Ectodermal cell (in vitro differentiated cells): Measurements from ENCODE around the gene UFC1.

Experiments
- H3K27ac ChIP-seq: 2 replicates; pipeline ENCODE4 v1.7.0; 2013; ENCODE audit warnings: mild to moderate bottlenecking, low read depth, low read length; ENCODE audit not compliant: insufficient read depth, poor library complexity, severe bottlenecking
- H3K27me3 ChIP-seq: 2 replicates; pipeline ENCODE4 v1.7.0; 2013; ENCODE audit warnings: mild to moderate bottlenecking, low read length; ENCODE audit not compliant: insufficient read depth, control insufficient read depth, poor library complexity, severe bottlenecking
- H3K36me3 ChIP-seq: one replicate; pipeline ENCODE4 v1.7.0; 2013; ENCODE audit warnings: low read length; ENCODE audit not compliant: control insufficient read depth, insufficient read depth
- H3K4me1 ChIP-seq: one replicate; pipeline ENCODE4 v1.7.0; 2013; ENCODE audit warnings: low read length; ENCODE audit not compliant: control insufficient read depth, insufficient read depth
- H3K4me3 ChIP-seq: 2 replicates; pipeline ENCODE4 v1.7.0; 2013; ENCODE audit warnings: low read depth, low read length, control low read depth; ENCODE audit not compliant: insufficient read depth
- H3K9me3 ChIP-seq: 2 replicates; pipeline ENCODE4 v1.7.0; 2013; ENCODE audit warnings: mild to moderate bottlenecking, low read length, moderate library complexity; ENCODE audit not compliant: control insufficient read depth
- WGBS, 2 experiments: methylation state at CpG; one replicate each; pipeline ENCODE4 v1.1.7; 2013; ENCODE audit warnings: missing lambda C conversion rate in 2 of 2; 5-methylcytosine and 5-hydroxymethylcytosine counted together

Gene UFC1

DNA sequence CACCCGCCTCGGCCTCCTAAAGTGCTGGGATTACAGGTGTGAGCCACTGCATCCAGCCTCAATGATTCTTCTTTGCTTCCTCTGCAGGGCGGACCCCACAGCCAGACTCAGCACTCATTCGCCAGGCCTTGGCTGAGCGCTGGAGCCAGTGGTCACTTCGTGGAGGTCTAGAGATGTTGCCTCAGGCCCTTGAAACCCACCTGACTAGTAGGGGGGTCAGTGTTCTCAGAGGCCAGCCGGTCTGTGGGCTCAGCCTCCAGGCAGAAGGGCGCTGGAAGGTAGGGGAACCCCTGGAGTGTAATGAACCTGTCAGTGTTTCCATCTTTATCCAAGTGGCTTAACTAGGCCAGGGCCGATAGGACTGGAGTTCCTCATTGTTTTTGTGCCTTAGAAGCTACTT lies 15.1 kb downstream of the UFC1 start:
- Histone ChIP-seq H3K4me1 (no peaks in the 10 kb centered on the region), H3K27ac (no peak overlapping the region), H3K27me3 (no peaks in the 10 kb centered on the region), H3K36me3 (peaks cover 33% of the 10 kb centered on the region), H3K9me3 (no peaks in the 10 kb centered on the region), H3K4me3 (no peak overlapping the region)
- WGBS, 2 experiments: 92 to 97% methylated on average over 9 of the region's 9 CpGs

DNA sequence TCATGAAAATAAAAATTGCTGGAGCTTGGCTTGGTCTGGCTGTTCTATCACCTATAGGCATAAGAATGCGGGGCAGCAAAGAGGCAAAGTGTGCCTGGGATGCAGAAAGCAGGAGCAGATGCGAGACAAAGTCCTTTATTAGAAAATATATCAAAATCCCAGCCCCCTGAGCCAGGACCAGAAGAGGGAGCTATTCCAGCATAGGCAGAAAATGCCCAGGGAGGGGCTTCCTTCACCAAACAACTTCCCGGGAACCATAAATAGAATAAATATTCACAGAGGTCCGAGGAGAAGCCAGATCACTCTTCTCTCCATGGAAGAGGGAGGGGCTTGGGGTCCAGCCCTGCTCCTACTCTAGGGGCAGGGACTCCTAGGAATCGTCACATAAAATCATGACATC lies 17.4 kb downstream of the UFC1 start:
- Histone ChIP-seq H3K27ac (no peak overlapping the region), H3K4me1 (no peaks in the 10 kb centered on the region), H3K27me3 (no peaks in the 10 kb centered on the region), H3K9me3 (no peaks in the 10 kb centered on the region), H3K36me3 (peaks cover 40% of the 10 kb centered on the region), H3K4me3 (no peak overlapping the region)
- 84 to 88% methylated on average over 5 of the region's 5 CpGs for WGBS, 2 experiments

DNA sequence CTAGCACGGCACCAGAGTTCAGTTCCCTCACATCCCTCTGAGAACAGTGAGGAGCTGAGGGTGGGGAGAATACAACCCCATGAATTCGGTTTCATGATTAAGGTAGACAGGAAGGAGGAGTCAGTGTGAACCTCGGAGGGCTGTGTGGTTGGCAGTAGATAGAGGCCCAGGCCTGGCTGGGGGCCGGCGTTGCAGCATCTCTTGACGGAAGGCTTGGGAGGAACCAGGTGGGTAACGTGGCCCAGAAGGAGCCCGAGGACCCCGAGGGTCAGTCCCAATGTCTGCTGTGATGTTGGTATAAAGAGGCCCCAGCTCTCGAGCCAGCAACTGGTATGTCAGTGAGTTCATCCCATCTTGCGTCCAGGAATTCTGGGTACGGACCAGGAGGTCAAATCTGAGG lies 17.9 kb downstream of the UFC1 start:
- peaks cover 40% of the 10 kb centered on the region for H3K36me3 ChIP-seq
- WGBS, 2 experiments: 95 to 97% methylated on average over 12 of the region's 12 CpGs

GRCh38 chr1:161172349-161172748 lies 18.6 kb downstream of the UFC1 start:
- H3K4me1 ChIP-seq: no peaks in the 10 kb centered on the region
- no peaks in the 10 kb centered on the region for H3K9me3 ChIP-seq
- H3K4me3 ChIP-seq: no peak overlapping the region
- WGBS, 2 experiments: 85 to 100% methylated on average over 1 of the region's 1 CpG
- H3K27ac ChIP-seq: no peak overlapping the region
- H3K27me3 ChIP-seq: no peaks in the 10 kb centered on the region
- peaks cover 40% of the 10 kb centered on the region for H3K36me3 ChIP-seq

More for the DNA sequence above, 17.9 kb downstream of the UFC1 start:
- Histone ChIP-seq H3K4me1 (no peaks in the 10 kb centered on the region), H3K4me3 (no peak overlapping the region), H3K9me3 (no peaks in the 10 kb centered on the region), H3K27me3 (no peaks in the 10 kb centered on the region), H3K27ac (no peak overlapping the region)

GRCh38 chr1:161172776-161173376 lies 19.1 kb downstream of the UFC1 start:
- Histone ChIP-seq H3K36me3 (peaks cover 40% of the 10 kb centered on the region), H3K27ac (no peak overlapping the region), H3K9me3 (no peaks in the 10 kb centered on the region), H3K4me1 (no peaks in the 10 kb centered on the region), H3K27me3 (no peaks in the 10 kb centered on the region), H3K4me3 (no peak overlapping the region)
- 91 to 93% methylated on average over 4 of the region's 4 CpGs for WGBS, 2 experiments

DNA sequence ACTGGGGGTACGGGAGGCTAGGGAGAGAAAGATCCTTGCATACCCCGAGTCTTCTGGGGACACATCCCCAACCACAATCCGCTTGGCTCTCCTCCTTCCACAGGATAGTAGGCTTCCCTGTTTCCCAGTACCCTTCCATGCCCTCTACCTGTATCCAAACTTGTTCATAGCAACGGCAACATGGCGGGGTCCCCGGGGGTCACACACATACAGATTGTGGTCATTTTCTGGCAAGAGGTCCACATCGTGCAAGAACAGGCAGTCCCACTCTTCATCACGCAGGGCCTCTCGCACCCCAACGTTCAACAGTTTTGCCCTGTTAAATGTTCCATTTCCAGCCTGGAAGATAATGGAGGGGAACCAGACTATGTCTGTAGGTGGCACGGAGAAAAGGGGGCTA lies 19.9 kb downstream of the UFC1 start:
- peaks cover 40% of the 10 kb centered on the region for H3K36me3 ChIP-seq
- WGBS, 2 experiments: 94 to 95% methylated on average over 11 of the region's 11 CpGs
- no peak overlapping the region for H3K4me3 ChIP-seq

GRCh38 chr1:161174911-161175310 lies 21.1 kb downstream of the UFC1 start:
- no peak overlapping the region for H3K4me3 ChIP-seq
- H3K9me3 ChIP-seq: no peaks in the 10 kb centered on the region
- WGBS, 2 experiments: 95 to 96% methylated on average over 11 of the region's 11 CpGs
- peaks cover 40% of the 10 kb centered on the region for H3K36me3 ChIP-seq
- no peak overlapping the region for H3K27ac ChIP-seq
- no peaks in the 10 kb centered on the region for H3K4me1 ChIP-seq
- no peaks in the 10 kb centered on the region for H3K27me3 ChIP-seq

More for the DNA sequence above, 19.9 kb downstream of the UFC1 start:
- Histone ChIP-seq H3K9me3 (no peaks in the 10 kb centered on the region), H3K4me1 (no peaks in the 10 kb centered on the region), H3K27ac (no peak overlapping the region), H3K27me3 (no peaks in the 10 kb centered on the region)

- no peaks in the 10 kb centered on the region for H3K27me3 ChIP-seq
- H3K9me3 ChIP-seq: no peaks in the 10 kb centered on the region
- 92 to 93% methylated on average over 10 of the region's 10 CpGs for WGBS, 2 experiments
- no peak overlapping the region for H3K27ac ChIP-seq
- H3K4me3 ChIP-seq: no peak overlapping the region
- no peaks in the 10 kb centered on the region for H3K4me1 ChIP-seq
- H3K36me3 ChIP-seq: peaks cover 35% of the 10 kb centered on the region
Measured at GRCh38 chr1:161175771-161176453, 22.1 kb downstream of the UFC1 start.

DNA sequence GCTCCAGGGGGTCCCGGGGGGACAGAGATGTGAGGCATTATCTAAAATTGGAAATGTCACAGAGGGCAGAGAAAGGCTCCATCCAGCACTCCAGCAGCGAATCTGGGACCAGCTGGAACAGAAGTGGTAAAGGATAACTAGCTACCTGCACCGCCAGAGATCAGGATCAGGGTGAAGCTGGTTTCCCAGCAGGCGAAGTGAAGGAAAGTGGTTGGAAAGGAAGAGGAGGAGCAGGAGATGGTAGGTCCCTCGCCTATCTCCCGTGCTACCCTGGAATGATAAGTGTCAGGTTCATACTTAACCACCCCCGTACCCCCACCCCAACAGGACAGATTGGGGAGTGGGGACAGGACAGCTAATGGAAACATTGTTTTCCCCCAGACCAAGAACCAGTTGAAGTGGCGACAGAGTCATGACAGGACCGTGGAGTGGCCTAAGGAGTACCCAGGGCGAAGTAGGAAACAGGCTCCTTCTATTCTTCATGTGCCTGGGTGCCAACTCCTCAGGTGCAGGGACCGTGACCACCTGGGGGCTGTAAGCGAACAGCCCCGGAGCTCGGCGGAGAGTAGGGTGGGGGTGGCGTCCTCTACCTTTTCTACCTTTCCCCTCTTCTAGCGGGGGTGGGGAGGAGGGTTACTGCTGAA lies 22.8 kb downstream of the UFC1 start:
- Histone ChIP-seq H3K27me3 (no peaks in the 10 kb centered on the region), H3K4me1 (no peaks in the 10 kb centered on the region), H3K9me3 (no peaks in the 10 kb centered on the region), H3K4me3 (peak overlapping the region; percentile 74), H3K27ac (no peak overlapping the region), H3K36me3 (peaks cover 30% of the 10 kb centered on the region)
- WGBS, 2 experiments: 31 to 34% methylated on average over 16 to 17 of the region's 17 CpGs

DNA sequence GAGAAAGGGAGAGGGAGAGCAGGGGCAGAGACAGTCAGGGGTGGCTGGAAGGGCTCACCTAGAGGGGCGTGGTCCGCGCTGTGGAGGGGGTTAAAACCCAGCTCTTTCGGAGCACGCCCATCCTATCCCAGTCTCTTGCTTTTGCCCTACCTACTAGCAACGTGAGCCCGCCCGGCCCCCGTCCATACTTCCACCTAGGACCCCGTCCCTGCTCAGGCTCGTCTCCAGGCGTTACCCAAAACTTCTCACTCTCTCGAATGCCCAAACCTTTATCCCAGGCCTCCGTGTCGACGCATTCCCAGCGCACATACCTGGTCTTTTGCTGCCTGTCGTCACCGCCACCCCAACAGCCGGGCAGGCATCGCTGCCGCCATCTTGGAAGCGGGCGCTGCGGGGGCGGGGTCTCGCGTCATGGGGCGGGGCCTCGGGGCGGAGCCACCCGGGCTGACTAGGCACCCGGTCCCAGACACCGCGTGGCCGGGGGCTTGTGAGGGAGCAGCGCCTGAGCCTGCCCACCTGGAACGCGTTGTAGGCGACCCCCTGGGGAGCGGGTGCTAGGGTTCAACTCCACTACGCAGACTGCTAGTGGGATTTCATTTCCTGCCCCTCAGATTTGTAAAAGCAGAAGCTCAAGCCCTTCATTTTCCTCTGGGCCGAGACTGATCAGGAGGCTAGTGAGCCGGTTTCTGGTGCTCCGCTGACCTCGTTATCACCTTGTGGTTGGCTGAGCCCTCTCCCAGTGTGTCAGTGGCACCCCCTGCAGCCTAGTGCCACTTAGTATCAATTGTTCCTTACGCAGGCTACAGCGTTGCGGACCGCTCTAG lies 23.5 kb downstream of the UFC1 start, which contains the start of gene B4GALT3:
B4GALT3 (minus strand) TSS at position 396 of the 824 bp plus-strand sequence. CDS start 1,447 bp downstream, outside the sequence.
- H3K9me3 ChIP-seq: no peaks in the 10 kb centered on the region
- H3K36me3 ChIP-seq: peaks cover 23% of the 10 kb centered on the region
- H3K4me3 ChIP-seq: peak within 1 kb of the TSS; percentile 74
- 2% methylated on average over 50 of the region's 50 CpGs for WGBS, 2 experiments
- no peaks in the 10 kb centered on the region for H3K27me3 ChIP-seq
- no peaks in the 10 kb centered on the region for H3K4me1 ChIP-seq
- peak within 1 kb of the TSS; percentile 51 for H3K27ac ChIP-seq
